Measurements from ENCODE around the gene NIT2. TPM values are rescaled to one million over a fixed set of nuclear protein-coding genes. Genes with fewer than 3 reads are reported as not detected.
"Not testable (repeated sequence)": the region's sequence is repeated elsewhere in the genome, so short reads cannot be mapped to it uniquely, and the experiment has no call there.

Gene NIT2
- total RNA-seq, 1 experiment from 2014 or later, result 32.3 TPM

- DNase-seq (ENCODE audit: low read depth), result not testable (repeated sequence)
Observed at GRCh38 chr3:100336229-100336628, 1.7 kb downstream of the NIT2 start.

- no peak for DNase-seq (ENCODE audit: low read depth)
Observed at GRCh38 chr3:100338911-100339310, 4.4 kb downstream of the NIT2 start.

GRCh38 chr3:100339786-100340185, 5.2 kb downstream of the NIT2 start:
- DNase-seq (ENCODE audit: low read depth), result no peak

- no peak for DNase-seq (ENCODE audit: low read depth)
Observed at GRCh38 chr3:100340527-100340926, 6.0 kb downstream of the NIT2 start.

GRCh38 chr3:100348727-100349126, 14.2 kb downstream of the NIT2 start:
- DNase-seq (ENCODE audit: low read depth), result no peak

GRCh38 chr3:100351770-100352169, 17.2 kb downstream of the NIT2 start:
- not testable (repeated sequence) for DNase-seq (ENCODE audit: low read depth)

GRCh38 chr3:100352296-100353231, 18.0 kb downstream of the NIT2 start:
- DNase-seq (ENCODE audit: low read depth), result no peak

- DNase-seq (ENCODE audit: low read depth), result no peak
Observed at GRCh38 chr3:100354850-100355249, 20.3 kb downstream of the NIT2 start.

- DNase-seq (ENCODE audit: low read depth), result no peak
Observed at GRCh38 chr3:100358413-100358812, 23.9 kb downstream of the NIT2 start.

- no peak for DNase-seq (ENCODE audit: low read depth)
Observed at GRCh38 chr3:100359035-100359434, 24.5 kb downstream of the NIT2 start.

GRCh38 chr3:100360757-100361496, 26.4 kb downstream of the NIT2 start:
- DNase-seq (ENCODE audit: low read depth), result no peak

GRCh38 chr3:100361897-100362296, 27.3 kb downstream of the NIT2 start:
- no peak for DNase-seq (ENCODE audit: low read depth)

- no peak for DNase-seq (ENCODE audit: low read depth)
Observed at GRCh38 chr3:100364421-100364820, 29.9 kb downstream of the NIT2 start.

- no peak for DNase-seq (ENCODE audit: low read depth)
Observed at GRCh38 chr3:100366424-100366823, 31.9 kb downstream of the NIT2 start.

GRCh38 chr3:100368441-100368840, 33.9 kb downstream of the NIT2 start:
- no peak for DNase-seq (ENCODE audit: low read depth)

GRCh38 chr3:100370756-100371155, 36.2 kb downstream of the NIT2 start:
- no peak for DNase-seq (ENCODE audit: low read depth)

- no peak for DNase-seq (ENCODE audit: low read depth)
Observed at GRCh38 chr3:100374521-100374920, 40.0 kb downstream of the NIT2 start.

- no peak for DNase-seq (ENCODE audit: low read depth)
Observed at GRCh38 chr3:100376301-100376700, 41.7 kb downstream of the NIT2 start.

GRCh38 chr3:100384733-100385525, 50.4 kb downstream of the NIT2 start:
- no peak for DNase-seq (ENCODE audit: low read depth)

GRCh38 chr3:100386437-100387074, 52.0 kb downstream of the NIT2 start:
- DNase-seq (ENCODE audit: low read depth), result no peak

- DNase-seq (ENCODE audit: low read depth), result no peak
Observed at GRCh38 chr3:100389025-100389424, 54.5 kb downstream of the NIT2 start.
